Fibroblast of lung (primary cell): ENCODE measurements around the gene PGAP2.

Experiments
- CTCF ChIP-seq, 2 donors: IDR thresholded peaks in 1 of 2; conservative IDR thresholded peaks in 1 of 2; 1 replicate in 1 of 2; 2 replicates in 1 of 2; pipeline ENCODE4 v1.5.1; 2011 to 2012; ENCODE audit warnings: low read length in 2 of 2, control low read depth in 1 of 2, inconsistent platforms in 1 of 2, low read depth in 1 of 2, mild to moderate bottlenecking in 1 of 2
- EZH2 ChIP-seq: IDR thresholded peaks from 2 replicates; pipeline ENCODE4 v1.5.1; 2012; ENCODE audit warnings: low read length, control low read depth, mild to moderate bottlenecking; ENCODE audit errors: missing control alignments

GRCh38 chr11:3786781-3787428 lies 21.5 kb upstream of the PGAP2 start:
- no peak for TF ChIP-seq CTCF (conservative IDR thresholded peaks at IDR 0.05 in 1 of 2, IDR thresholded peaks at IDR 0.05 in 1 of 2; ENCODE audit: low read depth in 1 of 2, low read length in 2 of 2)
- TF ChIP-seq EZH2 = no peak
